ENCODE measurements around the gene CFAP46.

CFAP46 gene

DNA sequence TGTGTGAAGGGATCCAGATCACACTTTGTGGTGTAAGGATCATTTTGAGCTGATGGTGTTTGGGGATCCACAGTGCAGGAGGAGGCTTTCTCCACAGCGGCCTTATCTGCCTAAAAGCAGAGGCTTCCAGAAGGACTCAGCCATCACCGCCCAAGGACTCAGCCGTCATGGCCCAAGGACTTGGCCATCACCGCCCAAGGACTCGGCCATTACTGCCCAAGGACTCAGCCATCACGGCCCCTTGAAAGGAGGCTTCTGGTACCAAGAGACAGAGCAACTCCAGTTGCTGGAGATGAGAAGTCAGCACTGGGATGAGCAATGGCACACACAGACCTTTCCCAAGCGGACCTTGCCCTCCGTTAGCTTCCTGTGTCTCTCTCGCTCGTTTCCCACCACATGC is 6.0 kb upstream of the CFAP46 start:
- no peak for TF ChIP-seq CTCF (conservative IDR thresholded peaks at IDR 0.05; ENCODE audit: control insufficient read depth, insufficient read depth, low read depth, low read length)
- no peak for DNase-seq (ENCODE audit: low read depth)
- H3K4me3 ChIP-seq (ENCODE audit: control insufficient read depth, low read depth, low read length) = no peak overlapping the region

- DNase-seq (ENCODE audit: low read depth) = no peak
- H3K4me3 ChIP-seq (ENCODE audit: control insufficient read depth, low read depth, low read length) = no peak overlapping the region
- no peak for TF ChIP-seq CTCF (conservative IDR thresholded peaks at IDR 0.05; ENCODE audit: control insufficient read depth, insufficient read depth, low read depth, low read length)
Observed at GRCh38 chr10:132947843-132948242, 5.5 kb upstream of the CFAP46 start.

- no peak for TF ChIP-seq CTCF (conservative IDR thresholded peaks at IDR 0.05; ENCODE audit: control insufficient read depth, insufficient read depth, low read depth, low read length)
- no peak overlapping the region for H3K4me3 ChIP-seq (ENCODE audit: control insufficient read depth, low read depth, low read length)
- no peak for DNase-seq (ENCODE audit: low read depth)
Observed at GRCh38 chr10:132946806-132947546, 4.6 kb upstream of the CFAP46 start.

DNA sequence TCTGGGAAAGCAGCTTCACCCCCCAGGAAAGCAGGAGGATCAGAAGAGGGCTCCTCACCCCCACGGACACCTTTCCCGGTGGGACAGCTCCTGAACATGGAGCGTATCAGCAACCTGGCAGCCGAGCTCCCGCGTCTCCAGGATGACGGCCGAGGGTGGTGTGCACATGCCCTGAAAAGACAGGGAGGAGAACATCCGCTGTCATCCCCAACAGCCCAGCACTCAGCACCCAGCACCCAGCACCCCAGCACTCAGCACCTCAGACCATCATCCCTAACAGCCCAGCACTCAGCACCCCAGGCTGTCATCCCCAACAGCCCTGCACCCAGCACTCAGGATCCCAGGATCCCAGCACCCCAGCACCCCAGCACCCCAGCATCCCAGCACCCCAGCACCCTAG is 3.9 kb upstream of the CFAP46 start:
- DNase-seq (ENCODE audit: low read depth) = no peak
- no peak for TF ChIP-seq CTCF (conservative IDR thresholded peaks at IDR 0.05; ENCODE audit: control insufficient read depth, insufficient read depth, low read depth, low read length)
- no peak overlapping the region for H3K4me3 ChIP-seq (ENCODE audit: control insufficient read depth, low read depth, low read length)

DNA sequence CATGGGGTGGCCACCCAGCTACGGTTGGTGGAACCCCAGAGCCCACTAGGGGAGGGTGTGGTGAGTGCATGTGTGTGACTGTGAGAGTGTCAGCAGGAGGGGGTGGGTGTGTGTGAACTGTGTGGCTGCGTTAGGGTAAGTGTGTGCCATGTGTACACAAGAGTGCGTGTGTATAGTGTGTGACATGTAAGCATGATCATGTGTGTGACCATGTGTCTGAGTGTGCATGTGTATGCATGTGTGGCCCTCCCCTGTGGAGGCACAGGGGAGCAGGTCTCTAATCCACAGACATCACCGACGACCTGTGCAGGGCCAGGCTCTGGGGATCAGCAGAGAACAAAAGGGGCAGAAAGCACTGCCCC is 3.5 kb upstream of the CFAP46 start:
- no peak for TF ChIP-seq CTCF (conservative IDR thresholded peaks at IDR 0.05; ENCODE audit: control insufficient read depth, insufficient read depth, low read depth, low read length)
- no peak for DNase-seq (ENCODE audit: low read depth)

DNA sequence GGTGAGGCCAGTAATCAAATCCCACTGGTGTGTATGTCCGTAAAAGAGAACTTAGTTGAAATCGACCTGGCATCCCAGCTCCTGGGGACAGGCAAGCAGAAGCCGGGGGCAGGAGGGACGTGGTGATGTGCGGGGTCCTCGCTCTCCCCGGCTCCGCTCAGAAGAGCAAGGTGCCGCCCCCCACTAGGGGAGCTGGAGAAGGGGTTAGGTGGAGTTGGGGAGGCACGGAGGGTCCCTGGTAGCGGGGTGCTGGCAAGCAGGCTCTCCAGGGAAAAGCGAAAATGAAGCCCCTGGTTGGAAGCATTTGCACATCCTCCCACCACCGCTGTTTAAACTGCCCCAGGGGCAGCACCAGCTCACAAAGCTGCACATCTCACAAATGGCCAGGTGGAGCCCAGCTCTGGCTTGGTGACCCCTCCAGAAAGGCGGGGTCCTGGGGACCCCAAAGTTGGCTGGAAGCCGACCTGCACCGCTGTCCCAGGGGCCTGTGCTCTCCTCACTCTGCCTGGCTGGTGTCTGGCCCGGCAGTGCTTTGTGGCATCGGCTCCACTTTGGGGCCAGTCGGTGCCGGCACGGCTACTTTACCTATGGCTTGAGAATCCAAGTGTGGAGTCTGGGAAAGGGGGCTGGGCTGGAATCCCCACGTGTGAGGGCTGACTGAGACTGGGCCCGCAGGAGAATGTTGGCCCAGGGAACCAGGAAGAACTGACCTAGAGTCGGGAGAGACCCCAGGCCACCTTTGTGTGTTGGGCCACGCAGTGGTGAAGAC is 2.9 kb upstream of the CFAP46 start:
- no peak for TF ChIP-seq CTCF (conservative IDR thresholded peaks at IDR 0.05; ENCODE audit: control insufficient read depth, insufficient read depth, low read depth, low read length)
- no peak for DNase-seq (ENCODE audit: low read depth)
- no peak overlapping the region for H3K4me3 ChIP-seq (ENCODE audit: control insufficient read depth, low read depth, low read length)

More for the DNA sequence above, 3.5 kb upstream of the CFAP46 start:
- no peak overlapping the region for H3K4me3 ChIP-seq (ENCODE audit: control insufficient read depth, low read depth, low read length)
